GM12878 (cell line): ENCODE measurements around the gene ZNF280C. TPM values are rescaled to one million over a fixed set of nuclear protein-coding genes. Genes with fewer than 3 reads are reported as not detected.

Source experiments
- ATAC-seq: fragments of 200-7000 bp; cut with Tn5 transposase; 3 replicates; pipeline ENCODE4 v1.9.1; 2020; ENCODE audit warnings: mild to moderate bottlenecking, moderate library complexity
- BruUV-seq: library from RNA; stranded (reverse); fragments of 400-500 nt; replicated peaks from 2 replicates; lab custom pipeline; 2021; lab: Mats Ljungman, UMichigan
- CTCF ChIA-PET: fragments of 300-600 bp; sonication (Branson Sonifier 250); formaldehyde crosslinking; extraction: SDS; loops from one replicate; lab custom pipeline; 2021; ENCODE audit warnings: inconsistent platforms; lab: Yijun Ruan, JAX
- POLR2A ChIA-PET: fragments of 350-600 bp; formaldehyde crosslinking; extraction: SDS; loops from one replicate; lab custom pipeline; 2021; ENCODE audit warnings: inconsistent platforms; lab: Charles Lee
- RAD21 ChIA-PET: fragments of 300-600 bp; sonication (Branson Sonifier 250); formaldehyde crosslinking; loops from one replicate; lab custom pipeline; 2023; ENCODE audit warnings: antibody characterized with exemption; ENCODE audit not compliant: unreplicated experiment; lab: Charles Lee
- SMC1A ChIA-PET: fragments of 300-600 bp; sonication (Branson Sonifier 250); formaldehyde crosslinking; loops from one replicate; lab custom pipeline; 2023; ENCODE audit not compliant: unreplicated experiment, uncharacterized antibody; lab: Charles Lee
- DNase-seq: peaks from one replicate; pipeline ENCODE4 v3.0.0-alpha.2; 2011; ENCODE audit warnings: low read depth, low spot score
- FAIRE-seq: peaks from 3 replicates; lab custom pipeline; 2011; peaks lifted over from hg19 to GRCh38; lab: Jason Lieb, UNC
- H2AFZ ChIP-seq: 2 replicates; pipeline ENCODE4 v1.6.0; 2011; ENCODE audit warnings: low read depth, low read length, control low read depth; ENCODE audit not compliant: control insufficient read depth
- H3K27ac ChIP-seq: 2 replicates; pipeline ENCODE4 v1.5.1; 2011; ENCODE audit warnings: control low read depth; ENCODE audit not compliant: control insufficient read depth, insufficient read depth
- H3K27me3 ChIP-seq, 2 experiments: replicated peaks in 1 of 2; 2 replicates each; pipeline versions ENCODE4 v1.6.0 to v1.6.1; 2011; ENCODE audit warnings: low read length in 1 of 2; ENCODE audit not compliant: control insufficient read depth in 2 of 2, insufficient read depth in 2 of 2
- H3K36me3 ChIP-seq, 2 experiments: 2 replicates each; pipeline ENCODE4 v1.5.1; 2011; ENCODE audit warnings: low read length in 1 of 2; ENCODE audit not compliant: control insufficient read depth in 2 of 2, insufficient read depth in 2 of 2
- H3K4me1 ChIP-seq: 2 replicates; pipeline ENCODE4 v1.6.1; 2011; ENCODE audit warnings: mild to moderate bottlenecking, low read length, moderate library complexity, mixed read lengths; ENCODE audit not compliant: control insufficient read depth, insufficient read depth
- H3K4me2 ChIP-seq: 2 replicates; pipeline ENCODE4 v1.6.0; 2011; ENCODE audit warnings: control low read depth; ENCODE audit not compliant: control insufficient read depth, insufficient read depth
- H3K4me3 ChIP-seq: fragments of 200-600 bp; sonication (generic); 2 replicates; pipeline ENCODE4 v1.5.1; 2016
- H3K79me2 ChIP-seq: 2 replicates; pipeline ENCODE4 v1.6.0; 2011; ENCODE audit warnings: low read length; ENCODE audit not compliant: control insufficient read depth, insufficient read depth
- H3K9ac ChIP-seq: 2 replicates; pipeline ENCODE4 v1.8.0; 2011; ENCODE audit warnings: low read length, control low read depth, mixed read lengths; ENCODE audit not compliant: control insufficient read depth, insufficient read depth
- H3K9me3 ChIP-seq: replicated peaks from 3 replicates; pipeline ENCODE4 v1.5.1; 2011; ENCODE audit warnings: mild to moderate bottlenecking, low read length; ENCODE audit not compliant: control insufficient read depth, insufficient read depth
- H4K20me1 ChIP-seq: 2 replicates; pipeline ENCODE4 v1.6.0; 2011; ENCODE audit not compliant: control insufficient read depth, insufficient read depth
- FOS ChIP-seq: IDR thresholded peaks from 3 replicates; pipeline ENCODE4 v1.6.1; 2011; ENCODE audit warnings: borderline replicate concordance; ENCODE audit not compliant: insufficient read length; ENCODE audit errors: extremely low read depth
- NFXL1 ChIP-seq: fragments of 450-650 bp; IDR thresholded peaks from 2 replicates; pipeline ENCODE4 v1.6.1; 2017; ENCODE audit warnings: antibody characterized with exemption, mild to moderate bottlenecking, borderline replicate concordance
- NR2C1 ChIP-seq: fragments of 450-650 bp; IDR thresholded peaks from 2 replicates; pipeline ENCODE4 v1.6.1; 2017; ENCODE audit warnings: antibody characterized with exemption, mild to moderate bottlenecking, moderate library complexity
- PAX5 ChIP-seq: IDR thresholded peaks from 2 replicates; pipeline ENCODE4 v1.6.1; 2011; ENCODE audit warnings: low read depth, low read length, borderline replicate concordance
- RELA ChIP-seq: fragments of 450-650 bp; IDR thresholded peaks from 2 replicates; pipeline ENCODE4 v1.8.0; 2014; ENCODE audit warnings: borderline replicate concordance; ENCODE audit not compliant: partially characterized antibody
- SPI1 ChIP-seq: IDR thresholded peaks from 2 replicates; pipeline ENCODE4 v1.6.1; 2011; ENCODE audit warnings: low read depth, mild to moderate bottlenecking, low read length, moderate library complexity, borderline replicate concordance; ENCODE audit not compliant: insufficient read depth
- SRF ChIP-seq, 2 experiments: IDR thresholded peaks; 2 replicates each; pipeline ENCODE4 v1.6.1; 2011; ENCODE audit warnings: low read depth in 2 of 2, low read length in 2 of 2, mild to moderate bottlenecking in 1 of 2, moderate library complexity in 1 of 2
- WGBS: methylation state at CpG from one replicate; pipeline ENCODE4 v1.1.6; 2016; ENCODE audit warnings: low lambda C conversion rate; ENCODE audit not compliant: insufficient replicate concordance, insufficient coverage; ENCODE audit errors: missing lambda C conversion rate; 5-methylcytosine and 5-hydroxymethylcytosine counted together
- in situ Hi-C: fragments of 300-500 bp; cut with MboI; formaldehyde crosslinking; loops from 9 replicates; pipeline ENCODE4 v1.14.3; 2018; ENCODE audit warnings: mixed read lengths
- intact Hi-C: fragments of 100-400 bp; cut with micrococcal nuclease; formaldehyde crosslinking; loops from one replicate; pipeline ENCODE4 v1.14.2; 2022; ENCODE audit not compliant: unreplicated experiment
- polyA plus RNA-seq, 11 experiments: library from polyadenylated mRNA; depleted of rRNA in 4 of 11; unstranded in 6 of 11; stranded (reverse) in 5 of 11; fragments of >200 nt; fragmentation: Nextera tagmentation in 4 of 11; fragmentation: Illumina TruSeq in 1 of 11; extraction: Ambion mirVana in 4 of 11; extraction: Trizol in 1 of 11; gene quantifications; 1 replicate in 1 of 11; 2 replicates in 10 of 11; pipeline versions ENCODE4 v1.2.1 to v1.2.3, GENCODE V29; 2011 to 2016; ENCODE audit warnings: inconsistent platforms in 2 of 11, missing spikeins in 2 of 11, low read depth in 1 of 11
- total RNA-seq, 4 experiments: library from RNA; depleted of rRNA in 3 of 4; stranded (reverse); fragments of >200 nt in 3 of 4; fragmentation: Illumina TruSeq in 1 of 4; extraction: Trizol in 1 of 4; gene quantifications; 2 replicates each; pipeline versions ENCODE4 v1.2.1 to v1.2.3, GENCODE V29; 2013 to 2021
- TF ChIP-seq, protein P1 (sequence below): fragments of 450-650 bp; IDR thresholded peaks from 2 replicates; pipeline ENCODE4 v1.6.1; 2017; ENCODE audit warnings: low read depth, mild to moderate bottlenecking, moderate library complexity

Gene ZNF280C
- total and polyA plus RNA-seq, 10 of the 15 experiments (the other 5 are each of a cell fraction or from before 2014, with no cell fraction given): 0.82 to 8.8 (median 5.7) TPM

DNA sequence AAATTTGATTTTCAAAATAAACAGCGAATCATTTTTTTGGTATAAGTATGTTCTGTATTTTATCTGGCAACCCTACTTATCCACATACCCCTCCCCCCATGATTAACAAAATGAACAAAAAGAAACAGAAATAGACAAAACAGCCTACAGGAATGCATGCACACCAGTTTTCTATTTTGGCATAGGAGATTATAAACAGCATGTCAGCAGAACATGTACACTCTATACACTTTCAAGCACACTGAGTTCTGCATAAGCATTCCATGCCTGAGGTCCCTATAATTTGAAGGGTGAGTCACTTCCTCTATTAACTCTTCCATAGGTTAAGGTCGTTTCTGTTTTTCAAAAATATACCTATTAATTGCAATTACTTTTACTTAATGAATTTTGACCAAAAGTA lies 28.0 kb upstream of the ZNF280C start:
- ATAC-seq: no peak
- CTCF ChIA-PET: no interaction called here
- H4K20me1 ChIP-seq: no peaks in the 10 kb centered on the region
- intact Hi-C loops: no loop called here
- H3K79me2 ChIP-seq: no peaks in the 10 kb centered on the region
- SMC1A ChIA-PET: no interaction called here
- no peak overlapping the region for H3K4me2 ChIP-seq
- no peak overlapping the region for H2AFZ ChIP-seq
- H3K36me3 ChIP-seq: no peaks in the 10 kb centered on the region
- no peak for DNase-seq
- POLR2A ChIA-PET: no interaction called here
- TF ChIP-seq, protein P1, sequence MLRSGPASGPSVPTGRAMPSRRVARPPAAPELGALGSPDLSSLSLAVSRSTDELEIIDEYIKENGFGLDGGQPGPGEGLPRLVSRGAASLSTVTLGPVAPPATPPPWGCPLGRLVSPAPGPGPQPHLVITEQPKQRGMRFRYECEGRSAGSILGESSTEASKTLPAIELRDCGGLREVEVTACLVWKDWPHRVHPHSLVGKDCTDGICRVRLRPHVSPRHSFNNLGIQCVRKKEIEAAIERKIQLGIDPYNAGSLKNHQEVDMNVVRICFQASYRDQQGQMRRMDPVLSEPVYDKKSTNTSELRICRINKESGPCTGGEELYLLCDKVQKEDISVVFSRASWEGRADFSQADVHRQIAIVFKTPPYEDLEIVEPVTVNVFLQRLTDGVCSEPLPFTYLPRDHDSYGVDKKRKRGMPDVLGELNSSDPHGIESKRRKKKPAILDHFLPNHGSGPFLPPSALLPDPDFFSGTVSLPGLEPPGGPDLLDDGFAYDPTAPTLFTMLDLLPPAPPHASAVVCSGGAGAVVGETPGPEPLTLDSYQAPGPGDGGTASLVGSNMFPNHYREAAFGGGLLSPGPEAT: no peak
- TF ChIP-seq SPI1: no peak
- no peak for TF ChIP-seq PAX5
- no peak for TF ChIP-seq RELA
- no peak for TF ChIP-seq NR2C1
- TF ChIP-seq NFXL1: no peak
- TF ChIP-seq SRF (IDR thresholded peaks at IDR 0.05; ENCODE audit: low read depth in 2 of 2, low read length in 2 of 2): no peak
- TF ChIP-seq FOS: no peak
- no peaks in the 10 kb centered on the region; the same call in 2 of the 3 replicates for H3K9me3 ChIP-seq
- H3K27me3 ChIP-seq: peaks cover 0 to 3% of the 10 kb centered on the region in 2 experiments; a peak in 1 of 4 replicates
- no peak overlapping the region for H3K4me3 ChIP-seq
- in situ Hi-C loops: no loop called here
- no peaks in the 10 kb centered on the region for H3K4me1 ChIP-seq
- WGBS: 2% methylated on average over 2 of the region's 2 CpGs
- RAD21 ChIA-PET: no interaction called here
- H3K9ac ChIP-seq: no peak overlapping the region
- H3K27ac ChIP-seq: no peak overlapping the region
- no peak for FAIRE-seq
- no TSS peak for BruUV-seq
